NB4 (cell line): Measurements from ENCODE around the gene PLAAT2.
"Not testable (repeated sequence)": the region's sequence is repeated elsewhere in the genome, so short reads cannot be mapped to it uniquely, and the experiment has no call there.

Source experiments
- MYC ChIP-seq: IDR thresholded peaks from 2 replicates; pipeline ENCODE4 v1.6.1; 2011; ENCODE audit warnings: low read depth, low read length
- POLR2A ChIP-seq: IDR thresholded peaks from 2 replicates; pipeline ENCODE4 v1.6.1; 2011; ENCODE audit warnings: mild to moderate bottlenecking; ENCODE audit not compliant: insufficient read length; ENCODE audit errors: extremely low read depth
- TF ChIP-seq, protein P1 (sequence below): IDR thresholded peaks from one replicate; pipeline ENCODE4 v1.5.1; 2012; ENCODE audit warnings: low read depth, low read length

DNA sequence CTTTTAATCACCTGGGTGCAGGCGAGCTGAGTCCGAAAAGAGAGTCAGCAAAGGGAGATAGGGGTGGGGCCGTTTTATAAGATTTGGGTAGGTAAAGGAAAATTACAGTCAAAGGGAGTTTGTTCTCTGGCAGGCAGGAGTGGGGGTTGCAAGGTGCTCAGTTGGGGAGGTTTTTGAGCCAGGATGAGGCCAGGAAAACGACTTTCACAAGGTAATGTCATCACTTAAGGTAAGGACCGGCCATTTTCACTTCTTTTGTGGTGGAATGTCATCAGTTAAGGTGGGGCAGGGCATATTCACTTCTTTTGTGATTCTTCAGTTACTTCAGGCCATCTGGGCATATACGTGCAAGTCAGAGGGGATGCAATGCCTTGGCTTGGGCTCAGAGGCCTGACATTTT lies 33.8 kb downstream of the PLAAT2 start:
- TF ChIP-seq, protein P1, sequence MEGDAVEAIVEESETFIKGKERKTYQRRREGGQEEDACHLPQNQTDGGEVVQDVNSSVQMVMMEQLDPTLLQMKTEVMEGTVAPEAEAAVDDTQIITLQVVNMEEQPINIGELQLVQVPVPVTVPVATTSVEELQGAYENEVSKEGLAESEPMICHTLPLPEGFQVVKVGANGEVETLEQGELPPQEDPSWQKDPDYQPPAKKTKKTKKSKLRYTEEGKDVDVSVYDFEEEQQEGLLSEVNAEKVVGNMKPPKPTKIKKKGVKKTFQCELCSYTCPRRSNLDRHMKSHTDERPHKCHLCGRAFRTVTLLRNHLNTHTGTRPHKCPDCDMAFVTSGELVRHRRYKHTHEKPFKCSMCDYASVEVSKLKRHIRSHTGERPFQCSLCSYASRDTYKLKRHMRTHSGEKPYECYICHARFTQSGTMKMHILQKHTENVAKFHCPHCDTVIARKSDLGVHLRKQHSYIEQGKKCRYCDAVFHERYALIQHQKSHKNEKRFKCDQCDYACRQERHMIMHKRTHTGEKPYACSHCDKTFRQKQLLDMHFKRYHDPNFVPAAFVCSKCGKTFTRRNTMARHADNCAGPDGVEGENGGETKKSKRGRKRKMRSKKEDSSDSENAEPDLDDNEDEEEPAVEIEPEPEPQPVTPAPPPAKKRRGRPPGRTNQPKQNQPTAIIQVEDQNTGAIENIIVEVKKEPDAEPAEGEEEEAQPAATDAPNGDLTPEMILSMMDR = not testable (repeated sequence)
- not testable (repeated sequence) for TF ChIP-seq POLR2A, MYC
